ENCODE results near the gene ELMO1. TPM values are rescaled to one million over a fixed set of nuclear protein-coding genes. Genes with fewer than 3 reads are reported as not detected.

ELMO1 gene
- total RNA-seq, 2 experiments from 2014 or later, result 129 to 137 TPM

DNA sequence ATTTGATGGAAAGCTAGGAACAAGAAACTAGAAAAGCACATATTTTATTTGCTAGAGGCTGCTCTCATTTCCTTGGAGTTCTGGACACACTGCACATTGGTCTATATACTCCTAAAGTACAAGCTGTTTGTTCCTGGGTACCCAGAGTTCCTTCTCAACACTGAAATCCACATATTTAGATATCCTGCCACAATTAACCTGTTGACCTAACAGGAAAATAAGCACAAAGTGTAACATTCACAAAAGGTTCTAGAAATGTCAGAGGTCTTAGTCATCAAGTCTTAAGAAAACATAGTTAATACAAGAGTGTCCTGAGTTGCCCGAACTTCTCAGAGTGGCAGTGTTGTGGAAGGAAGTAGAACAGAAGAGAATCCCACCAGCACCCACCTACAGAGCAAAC is 115.6 kb downstream of the ELMO1 start:
- no peak overlapping the region for H3K27ac Mint-ChIP-seq
- H3K36me3 Mint-ChIP-seq (ENCODE audit: low read depth), result peaks cover 72% of the 10 kb centered on the region
- CTCF ChIA-PET, result interaction anchor here (1.5 to 1.9 kb wide), 4 partner anchors 10 to 162 kb away, joined by 3 to 7 read pairs (median 6); no protein-coding TSS in a partner anchor
- H3K4me1 Mint-ChIP-seq (ENCODE audit: low read depth), result peaks cover 73% of the 10 kb centered on the region
- H3K27me3 Mint-ChIP-seq (ENCODE audit: low read depth), result no peaks in the 10 kb centered on the region
- no peak overlapping the region for H3K4me3 Mint-ChIP-seq
- intact Hi-C loops (cut with micrococcal nuclease), result no loop called here
- H3K9me3 Mint-ChIP-seq, result peaks cover 3% of the 10 kb centered on the region
- no peak for DNase-seq

DNA sequence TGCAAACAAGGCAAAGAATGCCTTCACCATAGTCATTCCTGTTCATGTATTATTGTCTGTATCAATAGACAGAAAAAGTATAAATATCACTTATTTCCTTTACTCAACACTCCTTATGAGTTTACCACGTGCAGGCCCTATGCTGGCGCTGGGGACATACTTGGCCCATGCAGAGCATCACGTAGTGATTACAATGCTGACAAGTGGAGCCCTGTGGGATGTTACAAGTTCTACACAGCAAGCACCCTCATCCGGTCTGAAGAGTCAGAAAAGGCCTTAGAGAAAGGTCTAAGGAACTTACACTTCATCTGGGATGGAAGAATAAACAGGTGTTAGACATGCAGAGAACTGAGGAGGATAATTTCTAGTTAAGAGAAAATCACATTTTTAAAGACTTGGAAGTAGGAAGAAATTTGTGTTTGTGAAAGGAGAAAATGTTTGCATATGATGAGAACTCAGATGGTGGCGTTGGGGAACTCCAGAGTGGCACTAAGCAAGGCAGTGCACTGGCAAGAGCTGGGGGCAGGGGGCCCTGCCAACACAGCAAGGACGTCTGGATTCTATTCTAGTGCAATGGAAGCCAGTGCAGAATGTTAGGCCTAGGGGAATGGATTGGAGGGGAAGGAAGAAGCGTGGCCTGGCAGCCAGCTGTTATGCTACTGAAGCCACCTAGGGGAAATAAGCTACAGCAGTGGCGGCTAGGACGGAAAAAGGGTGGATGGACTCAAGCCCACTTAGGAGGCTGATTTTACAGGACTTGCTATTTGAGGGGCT is 116.2 kb downstream of the ELMO1 start:
- peaks cover 3% of the 10 kb centered on the region for H3K9me3 Mint-ChIP-seq
- peaks cover 73% of the 10 kb centered on the region for H3K4me1 Mint-ChIP-seq (ENCODE audit: low read depth)
- no peak overlapping the region for H3K4me3 Mint-ChIP-seq
- no peak overlapping the region for H3K27ac Mint-ChIP-seq
- CTCF ChIA-PET, result interaction anchor here (1.5 kb wide), 2 partner anchors 23 to 163 kb away, joined by 3 to 6 read pairs; no protein-coding TSS in a partner anchor
- DNase-seq, result no peak
- H3K27me3 Mint-ChIP-seq (ENCODE audit: low read depth), result no peaks in the 10 kb centered on the region
- H3K36me3 Mint-ChIP-seq (ENCODE audit: low read depth), result peaks cover 70% of the 10 kb centered on the region
- intact Hi-C loops (cut with micrococcal nuclease), result no loop called here

DNA sequence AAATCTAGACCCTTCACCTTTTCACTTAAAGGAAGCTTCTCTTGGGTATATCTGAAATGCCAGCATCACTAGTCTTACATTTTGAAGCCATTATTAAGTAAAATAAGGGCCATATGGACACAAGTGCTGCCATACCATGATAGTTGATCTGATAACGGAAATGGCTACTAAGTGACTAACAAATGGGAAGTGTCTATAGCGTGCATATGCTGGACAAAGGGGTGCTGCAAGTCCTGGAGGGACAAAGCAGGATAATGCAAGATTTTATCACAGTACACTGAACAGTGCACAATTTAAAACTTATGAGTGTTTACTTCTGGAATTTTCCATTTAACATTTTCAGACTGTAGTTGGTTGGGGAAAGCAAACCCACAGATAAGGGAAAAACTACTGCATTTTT is 117.9 kb downstream of the ELMO1 start:
- CTCF ChIA-PET, result interaction anchor here (1.2 kb wide), 1 partner anchor 22 kb away, joined by 4 read pairs; no protein-coding TSS in a partner anchor
- H3K4me1 Mint-ChIP-seq (ENCODE audit: low read depth), result peaks cover 72% of the 10 kb centered on the region
- peaks cover 2% of the 10 kb centered on the region for H3K9me3 Mint-ChIP-seq
- H3K36me3 Mint-ChIP-seq (ENCODE audit: low read depth), result peaks cover 60% of the 10 kb centered on the region
- no peak overlapping the region for H3K27ac Mint-ChIP-seq
- no peaks in the 10 kb centered on the region for H3K27me3 Mint-ChIP-seq (ENCODE audit: low read depth)
- intact Hi-C loops (cut with micrococcal nuclease), result no loop called here
- no peak for DNase-seq
- no peak overlapping the region for H3K4me3 Mint-ChIP-seq

DNA sequence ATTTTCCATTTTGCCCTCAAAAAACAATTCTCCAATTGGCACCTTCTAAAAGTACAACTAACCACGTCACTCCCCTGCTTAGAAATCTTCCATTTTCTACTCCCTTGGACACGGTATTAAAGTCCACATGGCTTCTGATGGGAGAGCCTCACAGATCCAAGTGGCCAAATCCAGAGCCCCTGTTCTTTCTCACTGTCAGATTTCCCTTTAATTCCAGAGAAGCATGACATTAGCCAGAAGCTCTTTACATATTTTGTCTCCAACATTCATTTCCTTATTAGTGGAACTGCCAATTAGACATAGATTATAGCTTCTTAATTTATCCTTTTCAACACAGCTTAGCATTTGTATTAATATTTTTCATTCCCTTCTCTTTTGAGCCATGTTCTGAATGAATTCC is 118.7 kb downstream of the ELMO1 start:
- peaks cover 2% of the 10 kb centered on the region for H3K9me3 Mint-ChIP-seq
- intact Hi-C loops (cut with micrococcal nuclease), result no loop called here
- H3K27me3 Mint-ChIP-seq (ENCODE audit: low read depth), result no peaks in the 10 kb centered on the region
- peaks cover 66% of the 10 kb centered on the region for H3K4me1 Mint-ChIP-seq (ENCODE audit: low read depth)
- CTCF ChIA-PET, result interaction anchor here (1.2 kb wide), 1 partner anchor 23 kb away, joined by 4 read pairs; no protein-coding TSS in a partner anchor
- no peak overlapping the region for H3K27ac Mint-ChIP-seq
- peaks cover 58% of the 10 kb centered on the region for H3K36me3 Mint-ChIP-seq (ENCODE audit: low read depth)
- no peak overlapping the region for H3K4me3 Mint-ChIP-seq
- DNase-seq, result no peak

DNA sequence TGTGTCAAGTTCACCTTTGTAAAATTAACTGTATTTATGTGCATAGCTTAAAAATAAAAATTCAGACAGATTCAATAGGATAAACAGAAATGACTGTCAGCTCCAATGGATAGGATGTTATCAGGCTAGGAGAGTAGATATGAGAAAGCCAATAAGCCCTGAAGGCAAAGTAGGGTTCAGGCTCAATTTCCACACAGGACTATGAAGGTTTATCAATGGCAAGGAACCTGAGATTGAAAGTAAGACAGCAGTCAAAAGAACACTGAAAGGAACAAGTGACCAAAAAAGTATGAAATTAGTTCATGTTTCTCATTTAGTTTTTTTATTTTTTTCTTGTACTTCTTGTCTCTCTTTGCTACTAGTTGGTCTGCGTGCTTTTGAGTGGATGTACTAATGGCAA is 121.4 kb downstream of the ELMO1 start:
- H3K27ac Mint-ChIP-seq, result peak overlapping the region; percentile 27
- H3K36me3 Mint-ChIP-seq (ENCODE audit: low read depth), result peaks cover 60% of the 10 kb centered on the region
- CTCF ChIA-PET, result interaction anchor here (0.6 to 1.2 kb wide), 2 partner anchors 25 to 38 kb away, joined by 3 to 4 read pairs; no protein-coding TSS in a partner anchor
- DNase-seq, result no peak
- intact Hi-C loops (cut with micrococcal nuclease), result loop anchor here (1.0 kb wide), 2 partner anchors 9 to 16 kb away; no protein-coding TSS in a partner anchor
- peaks cover 2% of the 10 kb centered on the region for H3K9me3 Mint-ChIP-seq
- H3K4me3 Mint-ChIP-seq, result no peak overlapping the region
- H3K4me1 Mint-ChIP-seq (ENCODE audit: low read depth), result peaks cover 48% of the 10 kb centered on the region
- H3K27me3 Mint-ChIP-seq (ENCODE audit: low read depth), result no peaks in the 10 kb centered on the region

DNA sequence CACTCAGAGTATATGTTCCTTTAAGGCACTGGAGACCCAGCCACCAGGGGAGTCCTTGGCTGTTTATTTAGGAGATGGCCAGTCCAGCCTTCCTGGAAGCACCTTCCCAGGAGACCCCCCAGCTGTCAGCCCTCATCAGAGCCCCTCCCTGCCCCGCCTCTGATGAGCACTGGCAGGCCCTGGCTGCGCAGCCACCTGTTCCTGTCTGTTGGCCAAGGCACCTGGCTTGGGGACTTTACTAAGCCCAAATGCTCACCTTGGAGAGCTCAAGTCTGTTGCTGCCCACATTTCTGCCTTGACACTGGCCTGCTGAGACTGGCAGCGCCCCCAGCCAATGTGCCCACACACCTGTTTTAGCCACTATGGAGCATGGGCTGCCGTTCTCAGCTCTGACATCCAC is 124.7 kb downstream of the ELMO1 start:
- Mint-ChIP-seq H3K9me3 (no peaks in the 10 kb centered on the region), H3K4me3 (no peak overlapping the region), H3K4me1 (ENCODE audit: low read depth) (peaks cover 32% of the 10 kb centered on the region), H3K27me3 (ENCODE audit: low read depth) (no peaks in the 10 kb centered on the region), H3K36me3 (ENCODE audit: low read depth) (peaks cover 37% of the 10 kb centered on the region), H3K27ac (no peak overlapping the region)
- intact Hi-C loops (cut with micrococcal nuclease), result no loop called here
- no peak for DNase-seq
- CTCF ChIA-PET, result interaction anchor here (0.7 to 1.1 kb wide), 3 partner anchors 28 to 971 kb away, joined by 3 to 5 read pairs (median 3); no protein-coding TSS in a partner anchor

DNA sequence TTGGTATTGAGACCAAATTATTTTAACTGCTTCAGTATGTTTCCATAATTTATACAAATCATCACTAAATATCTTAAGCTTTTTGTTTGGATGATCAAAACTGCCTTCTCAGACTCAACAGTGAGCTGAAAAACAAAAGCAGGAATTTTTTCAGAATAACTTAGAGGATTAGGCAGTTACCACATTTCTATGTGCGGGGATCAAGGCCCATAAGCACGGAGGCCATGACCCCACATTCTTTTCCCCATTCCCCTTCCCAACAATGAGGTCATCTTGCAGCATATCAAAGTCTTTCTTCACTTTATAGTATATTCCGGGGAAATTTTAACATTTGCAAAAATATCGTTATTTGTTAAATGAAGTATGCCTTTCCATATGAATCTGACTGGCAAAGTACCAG is 125.8 kb downstream of the ELMO1 start:
- peaks cover 23% of the 10 kb centered on the region for H3K4me1 Mint-ChIP-seq (ENCODE audit: low read depth)
- H3K36me3 Mint-ChIP-seq (ENCODE audit: low read depth), result peaks cover 31% of the 10 kb centered on the region
- no peak for DNase-seq
- H3K27ac Mint-ChIP-seq, result no peak overlapping the region
- intact Hi-C loops (cut with micrococcal nuclease), result no loop called here
- no peak overlapping the region for H3K4me3 Mint-ChIP-seq
- no peaks in the 10 kb centered on the region for H3K27me3 Mint-ChIP-seq (ENCODE audit: low read depth)
- no peaks in the 10 kb centered on the region for H3K9me3 Mint-ChIP-seq
- CTCF ChIA-PET, result interaction anchor here (0.9 kb wide), 1 partner anchor 29 kb away, joined by 3 read pairs; no protein-coding TSS in a partner anchor

DNA sequence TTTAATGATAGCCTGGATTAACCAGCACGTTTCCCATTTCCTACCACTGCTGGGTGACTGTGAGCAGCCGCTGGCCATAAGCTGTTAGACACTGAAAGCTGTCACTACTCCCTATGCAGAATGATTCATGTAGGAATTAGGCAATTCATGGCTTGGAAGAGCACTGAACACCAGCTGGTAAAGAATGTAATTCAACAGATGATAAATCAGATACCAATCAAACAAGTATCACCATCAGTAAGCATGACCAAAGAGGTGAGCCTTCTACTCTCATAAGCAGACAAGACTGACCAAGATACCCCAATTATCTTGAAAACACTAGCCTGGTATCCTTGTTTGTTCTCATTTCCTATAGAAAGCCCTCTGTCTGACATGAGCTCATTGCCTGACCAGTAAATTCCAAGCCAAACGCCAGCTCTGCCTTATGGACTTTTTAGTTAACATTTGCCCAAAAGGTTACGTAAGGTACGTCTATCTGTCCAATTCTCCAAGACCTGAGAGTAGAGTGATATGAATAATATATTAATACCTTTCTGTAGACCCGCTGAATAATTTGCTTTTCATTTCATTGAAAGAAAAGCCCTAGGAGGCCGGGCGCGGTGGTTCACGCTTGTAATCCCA is 127.7 kb downstream of the ELMO1 start:
- Mint-ChIP-seq H3K27me3 (ENCODE audit: low read depth) (no peaks in the 10 kb centered on the region), H3K9me3 (no peaks in the 10 kb centered on the region), H3K36me3 (ENCODE audit: low read depth) (peaks cover 29% of the 10 kb centered on the region), H3K4me1 (ENCODE audit: low read depth) (peaks cover 22% of the 10 kb centered on the region), H3K27ac (no peak overlapping the region), H3K4me3 (no peak overlapping the region)
- CTCF ChIA-PET, result interaction anchor here (0.6 to 1.1 kb wide), 2 partner anchors 32 to 112 kb away, joined by 3 to 8 read pairs; no protein-coding TSS in a partner anchor
- no peak for DNase-seq
- intact Hi-C loops (cut with micrococcal nuclease), result no loop called here

DNA sequence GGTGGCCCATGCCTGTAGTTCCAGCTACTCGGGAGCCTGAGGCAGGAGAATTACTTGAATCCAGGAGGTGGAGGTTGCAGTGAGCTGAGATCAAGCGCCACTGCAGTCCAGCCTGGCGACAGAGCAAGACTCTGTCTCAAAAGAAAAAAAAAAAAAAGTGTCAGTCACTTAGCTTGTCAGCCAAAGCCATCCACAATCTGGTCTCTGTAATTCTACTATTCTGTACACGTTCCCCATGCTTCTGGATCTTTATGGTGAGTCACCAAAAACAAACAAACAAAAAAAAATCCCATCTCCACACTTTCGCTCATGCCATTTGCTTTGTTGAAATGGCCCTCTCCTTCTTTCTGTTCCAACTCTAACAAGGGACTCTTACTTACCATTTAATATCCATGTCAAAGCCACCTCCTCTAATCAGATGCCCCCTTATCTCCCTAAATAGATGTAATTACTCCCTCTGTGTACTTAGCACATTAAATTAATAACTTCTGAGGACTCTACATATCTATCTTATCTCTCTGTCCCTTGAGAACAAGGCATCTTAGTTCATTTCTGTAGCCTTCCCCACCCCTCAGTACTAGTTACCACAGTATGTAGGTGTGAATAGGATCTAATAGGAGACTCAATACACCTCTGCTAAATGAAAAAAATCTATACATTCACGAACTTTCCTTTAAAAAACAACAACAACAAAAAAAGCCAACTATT is 128.4 kb downstream of the ELMO1 start:
- no peak for DNase-seq
- H3K9me3 Mint-ChIP-seq, result no peaks in the 10 kb centered on the region
- CTCF ChIA-PET, result interaction anchor here (1.1 kb wide), 1 partner anchor 33 kb away, joined by 3 read pairs; no protein-coding TSS in a partner anchor
- H3K27ac Mint-ChIP-seq, result no peak overlapping the region
- peaks cover 22% of the 10 kb centered on the region for H3K4me1 Mint-ChIP-seq (ENCODE audit: low read depth)
- H3K4me3 Mint-ChIP-seq, result no peak overlapping the region
- H3K27me3 Mint-ChIP-seq (ENCODE audit: low read depth), result no peaks in the 10 kb centered on the region
- intact Hi-C loops (cut with micrococcal nuclease), result no loop called here
- H3K36me3 Mint-ChIP-seq (ENCODE audit: low read depth), result peaks cover 28% of the 10 kb centered on the region

DNA sequence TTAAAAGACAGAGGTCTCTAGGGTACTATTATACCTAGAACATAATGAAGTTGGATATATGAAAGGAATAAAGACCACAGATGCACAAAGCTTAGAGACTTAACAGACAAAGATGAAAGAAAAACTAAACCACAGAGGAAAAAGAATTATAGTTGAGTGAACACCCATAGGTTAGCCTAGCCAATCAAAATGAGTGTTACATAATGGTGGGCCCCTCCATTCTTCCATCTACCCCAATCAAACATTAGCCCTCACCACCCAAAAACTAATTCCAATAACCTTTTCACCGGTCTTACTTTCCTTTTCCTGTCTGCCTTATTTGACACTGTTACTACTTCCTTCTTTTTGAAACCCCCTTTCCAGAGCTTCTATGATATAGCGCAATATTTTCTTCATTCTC is 130.1 kb downstream of the ELMO1 start:
- peaks cover 30% of the 10 kb centered on the region for H3K36me3 Mint-ChIP-seq (ENCODE audit: low read depth)
- DNase-seq, result no peak
- no peaks in the 10 kb centered on the region for H3K27me3 Mint-ChIP-seq (ENCODE audit: low read depth)
- H3K9me3 Mint-ChIP-seq, result no peaks in the 10 kb centered on the region
- no peak overlapping the region for H3K4me3 Mint-ChIP-seq
- peaks cover 38% of the 10 kb centered on the region for H3K4me1 Mint-ChIP-seq (ENCODE audit: low read depth)
- CTCF ChIA-PET, result interaction anchor here (0.6 to 1.5 kb wide), 2 partner anchors 9 to 34 kb away, joined by 3 to 4 read pairs; no protein-coding TSS in a partner anchor
- intact Hi-C loops (cut with micrococcal nuclease), result no loop called here
- H3K27ac Mint-ChIP-seq, result no peak overlapping the region

DNA sequence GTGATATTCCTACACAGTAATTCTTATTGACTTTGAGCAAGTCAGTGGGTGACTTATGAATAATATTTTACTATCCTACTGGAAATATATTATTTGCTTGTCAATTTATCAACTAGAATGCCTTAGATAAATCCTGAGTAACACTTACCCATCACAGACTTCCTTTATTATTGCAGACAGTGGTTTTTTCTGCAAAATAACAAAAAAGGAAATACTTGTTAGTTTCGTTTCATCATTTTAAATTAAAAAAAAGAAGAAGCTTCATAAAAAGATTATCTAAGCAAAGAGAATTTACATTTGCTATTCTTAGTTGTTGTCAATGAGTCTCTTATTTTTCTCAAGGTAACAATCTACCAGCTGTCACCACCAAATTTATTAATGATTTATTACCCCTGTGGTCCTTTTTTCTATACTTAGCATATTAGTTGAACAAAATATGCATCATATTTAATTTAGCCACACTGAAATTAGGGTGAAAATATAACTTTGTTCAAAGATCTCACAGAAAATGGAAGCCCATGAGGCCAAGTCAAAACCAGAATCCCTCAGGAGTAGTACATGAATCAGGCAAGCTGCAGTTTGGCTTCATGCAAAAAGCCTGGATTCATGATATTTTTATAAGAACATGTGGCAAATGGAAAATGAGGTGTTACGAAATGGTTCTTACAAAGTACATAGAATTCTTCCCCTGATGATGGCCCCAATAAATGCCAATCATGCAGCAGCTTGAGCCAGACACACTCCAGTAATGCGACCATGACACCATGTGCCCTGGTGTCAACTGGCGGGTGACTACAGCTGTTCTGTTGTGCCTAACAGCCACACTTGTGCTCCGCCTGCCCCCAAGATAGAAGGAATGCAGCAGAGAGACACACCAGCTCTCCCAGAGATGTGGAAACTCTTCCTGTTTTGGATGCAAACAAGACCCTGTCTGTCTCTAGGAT is 132.6 kb downstream of the ELMO1 start:
- H3K4me1 Mint-ChIP-seq (ENCODE audit: low read depth), result peaks cover 60% of the 10 kb centered on the region
- CTCF ChIA-PET, result interaction anchor here (1.5 to 1.6 kb wide), 2 partner anchors 21 to 35 kb away, joined by 4 to 7 read pairs; no protein-coding TSS in a partner anchor
- intact Hi-C loops (cut with micrococcal nuclease), result no loop called here
- no peaks in the 10 kb centered on the region for H3K9me3 Mint-ChIP-seq
- H3K27ac Mint-ChIP-seq, result no peak overlapping the region
- H3K27me3 Mint-ChIP-seq (ENCODE audit: low read depth), result no peaks in the 10 kb centered on the region
- DNase-seq, result no peak
- H3K36me3 Mint-ChIP-seq (ENCODE audit: low read depth), result peaks cover 31% of the 10 kb centered on the region
- no peak overlapping the region for H3K4me3 Mint-ChIP-seq
